CD14-positive monocyte (primary cell): ENCODE data around the gene CDKL5. TPM values are rescaled to one million over a fixed set of nuclear protein-coding genes. Genes with fewer than 3 reads are reported as not detected.

Experiments used
- DNase-seq, 3 donors: peaks; one replicate each; pipeline ENCODE4 v3.0.0-alpha.2; 2011 to 2022
- H2AFZ ChIP-seq: 2 replicates; pipeline ENCODE4 v1.6.0; 2012; ENCODE audit warnings: mild to moderate bottlenecking, low read depth, low read length, inconsistent platforms; ENCODE audit not compliant: insufficient read depth, poor library complexity, severe bottlenecking
- H3K27ac ChIP-seq, 2 donors: 1 replicate in 1 of 2; 2 replicates in 1 of 2; pipeline ENCODE4 v1.5.1; 2012 to 2013; ENCODE audit warnings: low read length in 2 of 2, control low read depth in 1 of 2, inconsistent platforms in 1 of 2, low read depth in 1 of 2, mild to moderate bottlenecking in 1 of 2
- H3K27me3 ChIP-seq, 2 donors: one replicate each; pipeline versions ENCODE4 v1.6.0 to v1.6.1; 2011 to 2013; ENCODE audit warnings: low read length in 2 of 2; ENCODE audit not compliant: control insufficient read depth in 2 of 2, insufficient read depth in 2 of 2
- H3K36me3 ChIP-seq, 2 donors: replicated peaks in 1 of 2; 1 replicate in 1 of 2; 2 replicates in 1 of 2; pipeline versions ENCODE4 v1.5.1 to v1.6.1; 2012 to 2013; ENCODE audit warnings: low read length in 2 of 2, control low read depth in 1 of 2, inconsistent platforms in 1 of 2, mild to moderate bottlenecking in 1 of 2; ENCODE audit not compliant: insufficient read depth in 2 of 2, control insufficient read depth in 1 of 2
- H3K4me1 ChIP-seq, 2 donors: 1 replicate in 1 of 2; 2 replicates in 1 of 2; pipeline versions ENCODE4 v1.5.1 to v1.6.1; 2012 to 2013; ENCODE audit warnings: low read length in 2 of 2, control low read depth in 1 of 2, inconsistent platforms in 1 of 2, mild to moderate bottlenecking in 1 of 2, moderate library complexity in 1 of 2; ENCODE audit not compliant: insufficient read depth in 2 of 2, control insufficient read depth in 1 of 2
- H3K4me2 ChIP-seq: replicated peaks from 2 replicates; pipeline ENCODE3; 2012; ENCODE audit warnings: low read length, moderate library complexity, mild to moderate bottlenecking; ENCODE audit not compliant: poor library complexity, severe bottlenecking; ENCODE audit errors: extremely low read depth
- H3K4me3 ChIP-seq, 3 experiments: fragments of 200-600 bp in 1 of 3; sonication (generic) in 1 of 3; replicated peaks in 1 of 3; 1 replicate in 2 of 3; 2 replicates in 1 of 3; pipeline ENCODE4 v1.5.1; 2011 to 2013; ENCODE audit warnings: low read length in 3 of 3, mild to moderate bottlenecking in 3 of 3, control low read depth in 2 of 3, low read depth in 2 of 3, inconsistent platforms in 1 of 3, moderate library complexity in 1 of 3
- H3K79me2 ChIP-seq: 2 replicates; pipeline ENCODE4 v1.6.0; 2012; ENCODE audit warnings: mild to moderate bottlenecking, control low read depth, inconsistent platforms, low read length, moderate library complexity; ENCODE audit not compliant: insufficient read depth
- H3K9ac ChIP-seq: 2 replicates; pipeline ENCODE4 v1.6.0; 2017; ENCODE audit warnings: low read length, mild to moderate bottlenecking; ENCODE audit not compliant: insufficient read depth, poor library complexity, severe bottlenecking
- H3K9me3 ChIP-seq, 2 donors: replicated peaks in 1 of 2; 1 replicate in 1 of 2; 2 replicates in 1 of 2; pipeline versions ENCODE4 v1.5.1 to v1.6.1; 2012 to 2013; ENCODE audit warnings: low read length in 2 of 2, control low read depth in 1 of 2; ENCODE audit not compliant: control insufficient read depth in 1 of 2, insufficient read depth in 1 of 2
- H4K20me1 ChIP-seq: 2 replicates; pipeline ENCODE4 v1.6.0; 2012; ENCODE audit warnings: mild to moderate bottlenecking, low read length, control low read depth, moderate library complexity; ENCODE audit not compliant: insufficient read depth
- H3K27ac Mint-ChIP-seq, 7 donors: one replicate each; pipeline ENCODE4 v1.8.0; 2020; ENCODE audit warnings: mild to moderate bottlenecking in 7 of 7, mixed read lengths in 7 of 7, moderate library complexity in 6 of 7, inconsistent platforms in 2 of 7
- H3K27me3 Mint-ChIP-seq, 3 donors: one replicate each; pipeline ENCODE4 v1.8.0; 2021 to 2022; ENCODE audit warnings: low read depth in 3 of 3, mild to moderate bottlenecking in 3 of 3, mixed read lengths in 3 of 3, moderate library complexity in 3 of 3, inconsistent platforms in 1 of 3
- H3K36me3 Mint-ChIP-seq, 2 donors: one replicate each; pipeline ENCODE4 v1.8.0; 2020; ENCODE audit warnings: mixed read lengths in 2 of 2, inconsistent platforms in 1 of 2, mild to moderate bottlenecking in 1 of 2
- H3K4me1 Mint-ChIP-seq: one replicate; pipeline ENCODE4 v1.8.0; 2020; ENCODE audit warnings: mild to moderate bottlenecking, mixed read lengths
- H3K4me3 Mint-ChIP-seq, 2 donors: one replicate each; pipeline ENCODE4 v1.8.0; 2020; ENCODE audit warnings: mild to moderate bottlenecking in 2 of 2, mixed read lengths in 2 of 2, moderate library complexity in 1 of 2
- H3K9me3 Mint-ChIP-seq, 7 donors: one replicate each; pipeline ENCODE4 v1.8.0; 2020 to 2022; ENCODE audit warnings: mixed read lengths in 7 of 7, mild to moderate bottlenecking in 6 of 7, moderate library complexity in 6 of 7, inconsistent platforms in 2 of 7
- CTCF ChIP-seq: fragments of 200-600 bp; IDR thresholded peaks from one replicate; pipeline ENCODE4 v1.8.0; 2022; ENCODE audit warnings: antibody characterized with exemption, mild to moderate bottlenecking
- whole genome bisulfite sequencing: methylation state at CpG from one replicate; pipeline ENCODE4 v1.1.5; 2013; ENCODE audit warnings: missing lambda C conversion rate; ENCODE audit not compliant: insufficient coverage; 5-methylcytosine and 5-hydroxymethylcytosine counted together
- intact Hi-C, 2 donors: fragments of 100-400 bp; cut with micrococcal nuclease; formaldehyde crosslinking; loops; one replicate each; pipeline versions ENCODE4 v1.15.0 to v1.15.1; 2023
- polyA plus RNA-seq, 3 donors: library from polyadenylated mRNA; depleted of rRNA in 1 of 3; unstranded in 2 of 3; stranded (reverse) in 1 of 3; fragments of 300-500 nt in 2 of 3; fragments of >200 nt in 1 of 3; fragmentation: Illumina TruSeq in 2 of 3; gene quantifications; 1 replicate in 2 of 3; 2 replicates in 1 of 3; pipeline ENCODE4 v1.2.3, GENCODE V29; 2012 to 2021

CDKL5 gene
- polyA plus RNA-seq, 3 donors = 0.54 to 3.6 (median 1.4) TPM

- Histone ChIP-seq H4K20me1 (no peaks in the 10 kb centered on the region), H3K9ac (no peak overlapping the region), H3K27ac (no peak overlapping the region), H3K36me3 (no peaks in the 10 kb centered on the region), H3K4me2 (no peak overlapping the region), H3K79me2 (no peaks in the 10 kb centered on the region), H3K4me3 (no peak overlapping the region), H3K27me3 (no peaks in the 10 kb centered on the region), H3K4me1 (peaks cover 2 to 3% of the 10 kb centered on the region in 2 donors), H3K9me3 (no peaks in the 10 kb centered on the region), H2AFZ (no peak overlapping the region)
- H3K27ac Mint-ChIP-seq = no peak overlapping the region
- no peak for DNase-seq
- no peaks in the 10 kb centered on the region for H3K36me3 Mint-ChIP-seq
- H3K4me3 Mint-ChIP-seq = no peak overlapping the region
- intact Hi-C loops = no loop called here
- H3K4me1 Mint-ChIP-seq = peaks cover 4% of the 10 kb centered on the region
- TF ChIP-seq CTCF = no peak
- H3K27me3 Mint-ChIP-seq = peaks cover 0 to 2% (median 2%) of the 10 kb centered on the region in 3 donors
- WGBS = 97% methylated on average over 7 of the region's 12 CpGs
- H3K9me3 Mint-ChIP-seq = peaks cover 0 to 12% (median 4%) of the 10 kb centered on the region in 7 donors
These were observed 235.9 kb downstream of the CDKL5 start for GRCh38 chrX:18661273-18661672.

- Histone ChIP-seq H2AFZ (no peak overlapping the region), H3K36me3 (no peaks in the 10 kb centered on the region), H3K4me2 (no peak overlapping the region), H3K9me3 (no peaks in the 10 kb centered on the region), H4K20me1 (no peaks in the 10 kb centered on the region), H3K27me3 (no peaks in the 10 kb centered on the region), H3K4me1 (peaks cover 30 to 32% of the 10 kb centered on the region in 2 donors), H3K27ac (no peak overlapping the region), H3K4me3 (no peak overlapping the region), H3K9ac (no peak overlapping the region), H3K79me2 (no peaks in the 10 kb centered on the region)
- Mint-ChIP-seq H3K27me3 (peaks cover 0 to 2% (median 2%) of the 10 kb centered on the region in 3 donors), H3K27ac (no peak overlapping the region), H3K4me3 (no peak overlapping the region), H3K9me3 (peaks cover 0 to 13% (median 4%) of the 10 kb centered on the region in 7 donors), H3K4me1 (peaks cover 24% of the 10 kb centered on the region), H3K36me3 (no peaks in the 10 kb centered on the region)
- no CpG with 5 or more reads among the region's 8 CpGs for WGBS
- intact Hi-C loops = no loop called here
- no peak for TF ChIP-seq CTCF
- no peak for DNase-seq
These were observed 239.5 kb downstream of the CDKL5 start for GRCh38 chrX:18664947-18665346.
